GM23338 (cell line): ENCODE results near the gene LRMDA. TPM values are rescaled to one million over a fixed set of nuclear protein-coding genes. Genes with fewer than 3 reads are reported as not detected.

Experiments
- ATAC-seq: fragments of 200-7000 bp; cut with Tn5 transposase; 3 replicates; pipeline ENCODE4 v1.9.1; 2020
- DNase-seq: peaks from one replicate; pipeline ENCODE4 v3.0.0-alpha.2; 2015; ENCODE audit warnings: low spot score
- H2AFZ ChIP-seq: fragments of 200-600 bp; sonication (generic); 2 replicates; pipeline ENCODE4 v1.8.0; 2016; ENCODE audit warnings: antibody characterized with exemption, mild to moderate bottlenecking, moderate library complexity
- H3F3A ChIP-seq: fragments of 200-600 bp; sonication (generic); replicated peaks from 2 replicates; pipeline ENCODE4 v1.8.0; 2017; ENCODE audit warnings: antibody characterized with exemption, mixed run types, low read depth
- H3K27ac ChIP-seq: fragments of 200-600 bp; sonication (generic); 2 replicates; pipeline ENCODE4 v1.6.1; 2016; ENCODE audit warnings: low read depth
- H3K27me3 ChIP-seq: fragments of 200-600 bp; sonication (generic); 2 replicates; pipeline ENCODE4 v1.8.0; 2016; ENCODE audit warnings: mild to moderate bottlenecking, mixed run types, moderate library complexity; ENCODE audit not compliant: insufficient read depth
- H3K36me3 ChIP-seq: fragments of 200-600 bp; sonication (generic); 2 replicates; pipeline ENCODE4 v1.8.0; 2016; ENCODE audit warnings: mild to moderate bottlenecking; ENCODE audit not compliant: insufficient read depth
- H3K4me1 ChIP-seq: fragments of 200-600 bp; sonication (generic); 2 replicates; pipeline ENCODE4 v1.8.0; 2016; ENCODE audit warnings: mild to moderate bottlenecking, moderate library complexity; ENCODE audit not compliant: insufficient read depth
- H3K4me2 ChIP-seq: fragments of 200-600 bp; sonication (generic); 2 replicates; pipeline ENCODE4 v1.7.1; 2017; ENCODE audit warnings: mixed run types
- H3K4me3 ChIP-seq: fragments of 200-600 bp; sonication (generic); 2 replicates; pipeline ENCODE4 v1.6.1; 2016; ENCODE audit warnings: mixed run types
- H3K79me2 ChIP-seq: fragments of 200-600 bp; sonication (generic); replicated peaks from 2 replicates; pipeline ENCODE4 v1.8.0; 2017; ENCODE audit warnings: mild to moderate bottlenecking; ENCODE audit not compliant: insufficient read depth
- H3K9me2 ChIP-seq: fragments of 200-600 bp; sonication (generic); 2 replicates; pipeline ENCODE4 v1.8.0; 2017; ENCODE audit not compliant: insufficient read depth
- H4K20me1 ChIP-seq: fragments of 200-600 bp; sonication (generic); replicated peaks from 2 replicates; pipeline ENCODE4 v1.8.0; 2017; ENCODE audit warnings: mild to moderate bottlenecking; ENCODE audit not compliant: insufficient read depth
- H3K27ac Mint-ChIP-seq: 2 replicates; pipeline ENCODE4 v1.8.0; 2020; ENCODE audit warnings: inconsistent platforms, mild to moderate bottlenecking, moderate library complexity, mixed read lengths
- H3K27me3 Mint-ChIP-seq: 3 replicates; pipeline ENCODE4 v1.8.0; 2022; ENCODE audit warnings: low read depth, mild to moderate bottlenecking, moderate library complexity, mixed read lengths, inconsistent platforms; ENCODE audit not compliant: insufficient read depth, poor library complexity
- H3K36me3 Mint-ChIP-seq: 3 replicates; pipeline ENCODE4 v1.8.0; 2021; ENCODE audit warnings: low read depth, mild to moderate bottlenecking, inconsistent platforms, moderate library complexity, mixed read lengths
- H3K4me1 Mint-ChIP-seq: 3 replicates; pipeline ENCODE4 v1.8.0; 2020; ENCODE audit warnings: mild to moderate bottlenecking, inconsistent platforms, mixed read lengths
- H3K4me3 Mint-ChIP-seq: 3 replicates; pipeline ENCODE4 v1.8.0; 2021; ENCODE audit warnings: moderate library complexity, mild to moderate bottlenecking, inconsistent platforms, mixed read lengths
- H3K9me3 Mint-ChIP-seq: 3 replicates; pipeline ENCODE4 v1.8.0; 2020; ENCODE audit warnings: moderate library complexity, mild to moderate bottlenecking, inconsistent platforms, mixed read lengths
- CREB1 ChIP-seq: fragments of 250-450 bp; sonication (Bioruptor Pico); IDR thresholded peaks from 2 replicates; pipeline ENCODE4 v1.5.0; 2020; ENCODE audit warnings: low read depth, mild to moderate bottlenecking, moderate library complexity
- CTCF ChIP-seq, 2 experiments: fragments of 200-600 bp in 1 of 2; sonication (generic) in 1 of 2; conservative IDR thresholded peaks; 2 replicates each; pipeline versions ENCODE4 v1.5.1 to v1.6.1; 2016 to 2017; ENCODE audit warnings: antibody characterized with exemption in 2 of 2, low read depth in 2 of 2, mild to moderate bottlenecking in 2 of 2, moderate library complexity in 1 of 2
- ETS1 ChIP-seq: IDR thresholded peaks from 2 replicates; pipeline ENCODE4 v1.6.1; 2016; ENCODE audit warnings: antibody characterized with exemption
- EZH2 ChIP-seq: fragments of 200-600 bp; sonication (generic); IDR thresholded peaks from one replicate; pipeline ENCODE4 v1.8.0; 2017; ENCODE audit warnings: antibody characterized with exemption, mild to moderate bottlenecking, low read depth; ENCODE audit not compliant: unreplicated experiment
- EZH2phosphoT487 ChIP-seq: fragments of 200-600 bp; sonication (generic); IDR thresholded peaks from one replicate; pipeline ENCODE4 v1.8.1; 2018; ENCODE audit warnings: antibody characterized with exemption; ENCODE audit not compliant: unreplicated experiment
- JUNB ChIP-seq: IDR thresholded peaks from one replicate; pipeline ENCODE4 v1.6.1; 2016; ENCODE audit warnings: antibody characterized with exemption; ENCODE audit not compliant: unreplicated experiment
- NANOG ChIP-seq: IDR thresholded peaks from 2 replicates; pipeline ENCODE4 v1.6.1; 2016; ENCODE audit warnings: antibody characterized with exemption, borderline replicate concordance
- POLR2AphosphoS5 ChIP-seq: IDR thresholded peaks from 2 replicates; pipeline ENCODE4 v1.6.1; 2016; ENCODE audit warnings: antibody characterized with exemption, low read depth
- REST ChIP-seq: IDR thresholded peaks from one replicate; pipeline ENCODE4 v1.6.1; 2018; ENCODE audit warnings: antibody characterized with exemption; ENCODE audit not compliant: unreplicated experiment
- STAT1 ChIP-seq: IDR thresholded peaks from one replicate; pipeline ENCODE4 v1.6.1; 2016; ENCODE audit warnings: antibody characterized with exemption; ENCODE audit not compliant: unreplicated experiment
- ZNF114 ChIP-seq: fragments of 250-450 bp; sonication (Bioruptor Pico); IDR thresholded peaks from 2 replicates; pipeline ENCODE4 v1.5.0; 2020; ENCODE audit warnings: mild to moderate bottlenecking, moderate library complexity
- ZNF331 ChIP-seq: fragments of 250-450 bp; sonication (Bioruptor Pico); IDR thresholded peaks from 2 replicates; pipeline ENCODE4 v1.5.0; 2020; ENCODE audit warnings: low read depth, mild to moderate bottlenecking, moderate library complexity
- ZNF462 ChIP-seq: fragments of 250-450 bp; sonication (Bioruptor Pico); IDR thresholded peaks from 2 replicates; pipeline ENCODE4 v1.5.0; 2020; ENCODE audit warnings: mild to moderate bottlenecking, moderate library complexity
- polyA plus RNA-seq: library from polyadenylated mRNA; unstranded; fragments of >200 nt; fragmentation: Nextera tagmentation; extraction: Ambion mirVana; gene quantifications from 2 replicates; pipeline ENCODE4 v1.2.1, GENCODE V29; 2016
- total RNA-seq: library from RNA; depleted of rRNA; stranded (reverse); fragments of >200 nt; shearing (Covaris generic); gene quantifications from 2 replicates; pipeline ENCODE4 v1.2.3, GENCODE V29; 2014

Gene LRMDA
- total and polyA plus RNA-seq, 2 experiments from 2014 or later: 0.90 to 1.8 TPM

- no peak for ATAC-seq
- Histone ChIP-seq H2AFZ (0 out of 2 replicates have a peak overlapping the region, but pooled peaks have one; percentile 5), H3K4me2 (no peak overlapping the region), H3K4me3 (no peak overlapping the region), H3K79me2 (no peaks in the 10 kb centered on the region), H3K4me1 (no peaks in the 10 kb centered on the region), H3K36me3 (no peaks in the 10 kb centered on the region), H3F3A (no peaks in the 10 kb centered on the region), H4K20me1 (no peaks in the 10 kb centered on the region), H3K27me3 (no peaks in the 10 kb centered on the region), H3K9me2 (no peaks in the 10 kb centered on the region), H3K27ac (no peak overlapping the region)
- H3K9me3 Mint-ChIP-seq: no peaks in the 10 kb centered on the region
- TF ChIP-seq JUNB (no peak), EZH2phosphoT487 (no peak), POLR2AphosphoS5 (no peak), REST (no peak), STAT1 (no peak), EZH2 (no peak), CTCF (conservative IDR thresholded peaks at IDR 0.05; ENCODE audit: low read depth in 2 of 2) (no peak), ETS1 (no peak), ZNF462 (CRISPR knock-in tag) (no peak), NANOG (no peak), ZNF331 (CRISPR knock-in tag) (no peak), ZNF114 (no peak), CREB1 (CRISPR knock-in tag) (no peak)
- H3K27ac Mint-ChIP-seq: no peak overlapping the region
- H3K4me3 Mint-ChIP-seq: no peak overlapping the region
- H3K27me3 Mint-ChIP-seq: no peaks in the 10 kb centered on the region
- no peaks in the 10 kb centered on the region for H3K4me1 Mint-ChIP-seq
- DNase-seq: no peak
- H3K36me3 Mint-ChIP-seq: no peaks in the 10 kb centered on the region
Observed at GRCh38 chr10:76554033-76554408, 1122.6 kb downstream of the LRMDA start.
